Right ventricle myocardium superior (tissue), 1 donor: Measurements from ENCODE around the gene GSTA2. TPM values are rescaled to one million over a fixed set of nuclear protein-coding genes. Genes with fewer than 3 reads are reported as not detected.

Source experiments
- total RNA-seq: library from RNA; stranded (reverse); fragmentation: NEBNext Ultra II Directional; extraction: Animal tissue kit (Norgen Biotek cat#: 25700); gene quantifications from one replicate; pipeline ENCODE4 v1.2.1, GENCODE V29; 2021
- donor health status: DM: no; HTN: yes; CAD: no; lungs with severe emphysema.

The GSTA2 gene
- total RNA-seq, 1 donor from 2014 or later, result not detected

Other genes starting within 250 kb of the GSTA2 start
- 11.0 TPM for gene TRAM2, start 186.4 kb downstream of the GSTA2 start, total RNA-seq
- 8.4 TPM for gene TMEM14A, start 92.4 kb downstream of the GSTA2 start, total RNA-seq
- gene GSTA1, start 40.3 kb upstream of the GSTA2 start, total RNA-seq, result not detected
- not detected for gene GSTA5, start 77.3 kb upstream of the GSTA2 start, total RNA-seq
- not detected for gene GSTA3, start 146.2 kb upstream of the GSTA2 start, total RNA-seq
- gene GSTA4, start 231.8 kb upstream of the GSTA2 start, total RNA-seq, result 7.0 TPM